ENCODE data around the gene POLR3GL. TPM values are rescaled to one million over a fixed set of nuclear protein-coding genes. Genes with fewer than 3 reads are reported as not detected.

The POLR3GL gene
- total RNA-seq, 3 donors from 2014 or later = 15.7 to 26.8 (median 19.5) TPM

- ATAC-seq = no peak
- Histone ChIP-seq H3K9me3 (no peaks in the 10 kb centered on the region), H3K4me1 (ENCODE audit: low read depth) (peaks cover 47% of the 10 kb centered on the region), H3K4me3 (peak overlapping the region; percentile 11), H3K36me3 (ENCODE audit: low read depth) (no peaks in the 10 kb centered on the region)
- TF ChIP-seq CTCF (IDR thresholded peaks at IDR 0.05) = no peak
- DNase-seq = no peak
- intact Hi-C loops (cut with DNase I, micrococcal nuclease) = loop anchor here in 1 of 2 donors (10.0 kb wide), 1 partner anchor 46 kb away; the partner anchor contains the start of genes ITGA10 and PEX11B
Measured at GRCh38 chr1:145961109-145961424, 3.4 kb upstream of the POLR3GL start.

DNA sequence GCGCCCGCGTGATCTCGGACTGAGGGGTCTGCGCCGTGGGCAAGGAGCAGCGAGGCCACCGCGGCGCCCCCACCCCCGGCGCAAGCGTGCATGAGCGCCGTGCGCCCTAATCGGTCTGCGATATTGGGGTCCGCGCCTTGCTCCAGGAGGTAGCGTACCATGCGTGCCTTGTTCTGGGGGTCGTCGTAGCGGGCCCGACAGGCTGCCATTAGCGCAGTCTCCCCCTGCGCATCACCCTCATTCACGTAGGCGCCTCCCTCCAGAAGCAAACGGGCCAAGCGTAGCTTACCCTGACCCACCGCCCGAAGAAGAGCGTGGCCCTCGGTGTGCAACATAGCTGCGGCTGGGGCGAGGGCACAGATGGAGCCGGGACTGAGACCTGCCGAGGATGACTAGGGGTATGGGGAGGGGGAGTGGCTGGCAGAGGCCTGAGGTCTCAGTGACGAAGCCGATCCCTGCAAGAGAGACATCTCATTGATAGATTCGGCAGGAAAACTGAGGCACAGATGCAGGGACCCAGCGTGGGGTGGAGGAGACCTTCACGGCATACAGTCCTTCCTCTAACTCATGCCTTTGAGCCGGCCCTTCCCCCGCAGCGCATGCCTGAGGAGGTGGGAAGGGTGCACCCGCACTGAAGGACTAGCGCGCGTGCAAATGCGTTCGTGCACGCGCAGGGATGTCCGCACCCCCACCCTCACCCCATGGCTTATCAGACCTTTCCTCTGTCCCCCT is 2.9 kb upstream of the POLR3GL start:
- TF ChIP-seq CTCF (IDR thresholded peaks at IDR 0.05) = no peak
- DNase-seq (peak; percentile 49 to 81 (median 61)), ATAC-seq (no peak)
- Histone ChIP-seq H3K4me1 (ENCODE audit: low read depth) (peaks cover 42% of the 10 kb centered on the region), H3K4me3 (no peak overlapping the region), H3K9me3 (no peaks in the 10 kb centered on the region), H3K36me3 (ENCODE audit: low read depth) (no peaks in the 10 kb centered on the region)
- intact Hi-C loops (cut with DNase I, micrococcal nuclease) = loop anchor here in 1 of 2 donors (10.0 kb wide), 1 partner anchor 47 kb away; the partner anchor contains the start of genes ITGA10 and PEX11B

DNA sequence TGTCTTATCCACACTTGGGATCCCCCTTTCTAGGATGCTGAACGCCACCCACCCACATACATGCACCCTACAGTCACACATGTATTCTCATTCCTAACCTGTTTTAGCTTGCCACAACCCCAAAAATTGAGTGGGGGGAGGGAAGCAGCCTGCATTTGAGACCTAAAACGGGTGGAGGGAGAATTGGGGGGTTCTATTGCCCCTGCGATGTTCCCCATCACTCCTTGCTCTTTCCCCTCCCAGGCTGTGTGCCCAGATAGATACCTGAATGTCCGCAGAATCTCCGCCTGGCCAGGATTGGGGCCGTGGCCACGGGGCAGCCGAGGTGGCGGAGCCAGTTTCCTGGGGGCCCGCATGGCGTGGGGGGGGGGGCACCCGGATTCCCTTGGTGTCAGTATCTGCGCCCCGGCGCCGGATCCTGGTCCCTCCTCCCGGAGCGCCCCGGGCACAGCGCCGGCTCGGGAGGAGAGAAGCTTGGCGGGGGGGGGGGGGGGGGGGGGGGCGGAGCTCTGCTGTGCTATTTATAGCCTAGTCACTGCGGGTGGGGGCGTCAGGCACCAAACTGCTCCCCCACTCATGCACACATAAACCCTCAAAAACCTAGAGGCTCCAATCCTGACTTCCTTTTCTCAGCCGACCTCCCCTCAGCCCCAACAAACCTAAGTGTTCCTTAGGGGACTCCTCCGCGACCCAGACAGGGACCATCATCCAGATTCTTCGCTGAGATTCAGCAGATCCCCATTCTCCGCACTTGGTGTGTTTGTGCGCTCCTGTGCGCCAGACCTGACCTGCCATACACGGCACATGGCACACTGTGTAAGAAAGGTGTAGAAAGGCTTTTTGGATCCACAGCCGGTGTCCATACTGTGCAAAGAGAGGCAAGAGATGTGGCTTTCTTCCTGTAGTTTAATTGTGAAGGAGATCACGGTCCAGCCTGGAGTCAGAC is 2.1 kb upstream of the POLR3GL start:
- H3K36me3 ChIP-seq (ENCODE audit: low read depth) = no peaks in the 10 kb centered on the region
- no peak overlapping the region for H3K4me3 ChIP-seq
- peaks cover 39% of the 10 kb centered on the region for H3K4me1 ChIP-seq (ENCODE audit: low read depth)
- intact Hi-C loops (cut with DNase I, micrococcal nuclease) = loop anchor here in 1 of 2 donors (10.0 kb wide), 1 partner anchor 48 kb away; the partner anchor contains the start of genes ITGA10 and PEX11B
- no peak for TF ChIP-seq CTCF (IDR thresholded peaks at IDR 0.05)
- DNase-seq (peak; percentile 32 to 75 (median 64)), ATAC-seq (no peak)
- H3K9me3 ChIP-seq = peaks cover 4% of the 10 kb centered on the region

- Histone ChIP-seq H3K4me1 (ENCODE audit: low read depth) (peaks cover 39% of the 10 kb centered on the region), H3K9me3 (peaks cover 4% of the 10 kb centered on the region), H3K4me3 (no peak overlapping the region), H3K36me3 (ENCODE audit: low read depth) (no peaks in the 10 kb centered on the region)
- no peak for DNase-seq
- TF ChIP-seq CTCF (IDR thresholded peaks at IDR 0.05) = no peak
- no peak for ATAC-seq
- intact Hi-C loops (cut with DNase I, micrococcal nuclease) = loop anchor here in 1 of 2 donors (10.0 kb wide), 1 partner anchor 49 kb away; the partner anchor contains the start of genes ITGA10 and PEX11B
Measured at GRCh38 chr1:145963265-145964019, 1.0 kb upstream of the POLR3GL start.

Data from mucosa of descending colon (tissue), 3 donors.